ENCODE data around the gene ITSN1.
"Not testable (repeated sequence)": the region's sequence is repeated elsewhere in the genome, so short reads cannot be mapped to it uniquely, and the experiment has no call there.

ITSN1 gene

DNA sequence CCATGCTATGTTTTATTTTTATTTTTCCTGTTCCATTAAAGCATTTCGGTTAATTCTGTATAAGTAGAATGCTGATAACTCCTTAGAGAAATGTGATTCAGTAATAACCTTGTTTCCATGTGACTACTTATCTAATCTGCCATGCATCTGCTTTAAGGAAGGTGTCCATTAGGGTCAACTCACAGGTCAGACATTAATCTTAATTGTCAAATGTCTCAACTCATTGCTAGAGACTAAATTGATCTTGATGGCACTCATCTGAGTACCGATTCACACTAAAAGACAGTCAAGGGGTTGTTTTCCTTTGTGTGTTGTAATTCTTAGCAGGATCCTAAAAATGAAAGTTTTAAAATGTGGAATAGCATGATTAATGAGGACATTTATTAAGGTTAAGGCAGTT is 41.8 kb downstream of the ITSN1 start:
- DNase-seq, result no peak

DNA sequence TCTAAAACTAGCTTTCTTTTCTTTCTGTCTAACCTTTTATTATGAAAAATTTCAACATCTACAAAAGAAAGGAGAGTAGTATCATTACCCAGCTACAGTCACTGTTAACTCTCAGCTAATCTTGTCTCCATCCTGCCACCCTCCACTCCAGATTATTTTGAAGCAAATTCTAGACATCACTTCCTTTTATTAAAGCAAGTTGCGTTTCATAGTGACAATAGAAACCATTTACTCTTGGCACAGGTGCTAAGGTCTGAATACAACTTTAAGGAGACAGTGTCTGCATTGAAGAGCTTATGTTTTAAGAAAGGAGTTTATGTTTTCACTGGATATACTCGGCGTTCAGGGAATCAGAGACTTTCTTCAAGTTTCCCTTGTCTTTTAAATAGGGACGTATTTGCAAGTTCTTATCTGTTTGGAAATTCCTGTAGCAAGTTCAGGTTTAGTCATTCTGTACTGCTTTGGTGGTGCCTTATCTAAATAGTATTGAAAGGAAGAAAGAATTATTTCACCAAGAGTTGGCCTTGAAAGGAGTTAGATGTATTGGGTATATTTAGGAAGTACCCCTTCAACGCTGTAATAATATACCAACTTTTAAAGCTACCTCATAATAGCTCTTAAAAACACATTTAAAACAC is 42.7 kb downstream of the ITSN1 start:
- no peak for DNase-seq

DNA sequence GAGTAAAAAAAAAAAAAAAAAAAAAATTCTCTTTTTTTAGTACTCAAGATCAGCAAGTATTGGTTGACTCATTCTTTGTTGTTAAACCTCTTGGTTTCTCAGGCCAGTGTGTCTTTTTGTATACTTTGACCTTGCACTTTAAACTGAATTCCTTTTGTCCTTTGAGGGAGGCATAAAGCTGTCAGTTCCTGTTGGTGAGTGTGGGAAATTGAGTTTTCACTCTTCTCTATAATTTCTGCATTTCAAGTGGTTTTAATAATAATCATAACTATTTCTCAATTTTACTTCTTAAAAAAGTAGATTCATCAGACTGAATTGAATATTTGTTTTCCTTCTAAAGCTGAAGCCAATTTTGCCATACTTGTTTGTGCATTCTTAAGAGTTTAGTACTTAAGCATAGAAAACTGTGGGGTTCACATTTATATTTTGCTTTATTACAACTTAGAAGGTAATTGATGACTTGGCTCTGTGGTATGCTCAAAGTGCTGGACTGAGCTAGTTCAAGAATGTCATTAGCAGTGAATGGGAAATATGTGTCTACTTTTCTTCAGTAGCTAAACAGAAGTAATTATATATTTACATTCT is 43.4 kb downstream of the ITSN1 start:
- no peak for DNase-seq

DNA sequence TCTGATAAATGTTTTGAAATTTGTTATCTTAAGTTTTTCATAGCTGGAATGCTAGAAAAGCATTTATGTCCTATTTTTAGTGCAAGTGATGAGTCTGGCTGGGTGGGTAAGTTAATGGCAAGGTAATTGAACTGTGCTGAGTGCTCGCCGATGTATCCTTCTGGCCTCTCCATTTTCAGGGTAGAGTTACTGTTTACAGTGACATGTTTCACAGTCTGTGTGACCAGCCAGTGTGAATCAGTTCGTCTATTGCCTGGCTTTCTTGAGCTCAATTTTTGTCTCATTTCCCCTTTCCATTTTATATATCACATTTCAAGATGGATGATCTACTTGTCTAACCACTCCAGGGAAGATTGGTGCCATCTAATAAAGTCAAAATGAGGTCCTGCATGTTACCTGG is 44.1 kb downstream of the ITSN1 start:
- no peak for DNase-seq

DNA sequence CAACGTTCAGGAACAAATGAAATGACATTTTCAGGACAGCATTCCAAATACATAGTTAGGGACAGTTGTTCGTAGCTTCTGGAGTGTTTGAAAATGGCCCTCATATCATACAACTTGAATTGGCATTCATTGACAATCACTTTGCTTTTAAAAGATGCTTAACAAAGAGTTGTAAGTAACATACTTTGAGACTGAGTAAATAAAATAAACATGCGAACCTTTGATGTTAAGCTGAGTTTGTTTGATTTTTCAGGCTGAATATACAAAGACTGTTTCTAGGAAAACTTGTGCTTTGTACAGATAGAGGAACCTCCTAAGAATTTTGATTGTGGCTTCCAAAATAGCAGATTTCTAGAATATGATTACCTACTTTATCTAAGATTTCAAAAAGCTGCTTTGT is 45.3 kb downstream of the ITSN1 start:
- DNase-seq, result no peak

GRCh38 chr21:33688353-33688752 is 46.1 kb downstream of the ITSN1 start:
- no peak for DNase-seq

- DNase-seq, result no peak
These were observed 48.6 kb downstream of the ITSN1 start for GRCh38 chr21:33690874-33691273.

DNA sequence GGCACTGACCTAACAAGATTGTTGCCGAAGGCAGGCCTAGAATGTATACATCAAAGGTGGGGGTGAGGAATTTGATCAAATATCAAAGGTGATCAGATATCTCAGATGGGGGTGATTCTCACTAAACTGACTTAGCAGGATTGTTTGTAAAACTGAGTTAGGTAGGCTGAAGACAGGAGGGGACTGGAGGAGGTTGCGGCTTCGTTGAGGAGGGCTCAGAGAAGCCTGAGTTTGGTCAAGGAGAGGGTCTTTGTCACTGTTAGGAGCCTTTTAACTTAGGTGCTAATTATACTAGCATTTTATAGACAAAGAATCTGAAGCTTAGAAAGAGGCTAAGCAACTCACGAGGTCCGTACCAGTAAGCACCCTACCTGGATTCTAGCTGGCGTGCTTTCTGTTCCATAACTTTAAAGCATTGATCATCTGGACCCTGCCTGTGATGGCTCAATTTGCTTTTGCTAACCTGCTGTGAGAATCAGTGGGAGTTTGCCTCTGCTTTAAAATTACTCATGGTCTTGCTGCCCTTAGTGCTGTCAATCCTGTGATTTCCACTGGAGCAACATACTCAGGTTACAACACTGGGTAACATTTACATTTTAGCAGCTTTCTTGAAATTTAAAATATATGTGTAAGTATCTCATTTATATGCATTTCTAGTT is 49.8 kb downstream of the ITSN1 start:
- DNase-seq, result no peak

- no peak for DNase-seq
These were observed 53.5 kb downstream of the ITSN1 start for GRCh38 chr21:33695813-33696212.

- no peak for DNase-seq
These were observed 54.2 kb downstream of the ITSN1 start for GRCh38 chr21:33696465-33696864.

DNA sequence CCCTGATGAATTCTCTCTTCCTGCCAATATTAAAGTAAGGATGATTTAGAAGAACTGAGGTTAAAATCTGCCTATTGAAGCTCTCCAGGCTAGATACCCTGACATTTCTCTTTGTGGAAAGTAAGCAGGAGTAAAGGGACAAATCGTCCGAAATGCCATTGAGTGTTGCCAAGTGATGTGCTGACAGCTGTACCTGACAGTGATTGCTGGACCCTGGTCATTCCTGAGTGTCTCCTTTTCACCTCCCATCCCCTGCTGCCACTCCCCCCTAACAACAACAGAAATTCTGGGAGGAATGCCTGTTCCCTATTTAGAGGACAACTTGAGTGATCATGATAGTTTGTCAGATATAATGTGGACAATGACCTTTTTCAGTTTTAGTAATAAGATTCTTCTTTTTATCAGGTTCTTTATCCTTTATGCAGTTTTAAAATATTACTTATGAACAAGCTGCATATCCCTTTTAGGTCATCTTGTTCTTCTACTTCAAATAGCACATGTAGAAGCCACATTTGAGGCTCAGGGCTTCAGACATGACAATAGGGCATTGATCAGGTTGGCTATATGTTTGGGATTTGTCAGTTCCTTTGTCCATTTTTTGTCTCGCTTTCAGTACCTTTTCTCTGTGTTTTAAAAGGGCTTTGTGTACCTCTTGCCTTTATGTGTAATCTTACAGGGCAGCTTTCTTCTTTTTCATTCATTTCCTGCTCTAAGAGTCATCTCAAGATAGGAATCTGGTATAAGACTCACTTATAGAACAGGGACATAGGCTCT is 56.0 kb downstream of the ITSN1 start:
- DNase-seq, result no peak

- no peak for DNase-seq
These were observed 57.0 kb downstream of the ITSN1 start for GRCh38 chr21:33699277-33699676.

DNA sequence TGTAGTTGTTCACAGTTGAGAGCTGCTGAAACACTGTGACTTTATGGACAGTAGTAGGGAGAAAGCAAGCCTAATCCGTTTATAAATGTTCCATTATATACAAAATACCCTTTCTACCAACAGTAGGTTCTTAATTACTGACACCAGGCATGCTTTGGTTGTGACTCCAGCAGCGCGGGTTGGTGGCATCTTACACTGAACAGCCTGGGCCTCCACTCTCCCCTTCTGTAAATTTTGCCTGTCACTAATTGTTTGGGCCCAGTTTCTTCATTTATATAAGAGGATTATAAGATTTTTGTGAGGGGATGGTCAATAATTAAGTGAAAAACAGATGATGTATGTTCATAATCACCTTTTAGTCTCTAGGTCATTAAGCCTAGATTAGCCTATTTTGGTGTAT is 58.2 kb downstream of the ITSN1 start:
- DNase-seq, result no peak

- DNase-seq, result no peak
These were observed 61.7 kb downstream of the ITSN1 start for GRCh38 chr21:33703750-33704606.

DNA sequence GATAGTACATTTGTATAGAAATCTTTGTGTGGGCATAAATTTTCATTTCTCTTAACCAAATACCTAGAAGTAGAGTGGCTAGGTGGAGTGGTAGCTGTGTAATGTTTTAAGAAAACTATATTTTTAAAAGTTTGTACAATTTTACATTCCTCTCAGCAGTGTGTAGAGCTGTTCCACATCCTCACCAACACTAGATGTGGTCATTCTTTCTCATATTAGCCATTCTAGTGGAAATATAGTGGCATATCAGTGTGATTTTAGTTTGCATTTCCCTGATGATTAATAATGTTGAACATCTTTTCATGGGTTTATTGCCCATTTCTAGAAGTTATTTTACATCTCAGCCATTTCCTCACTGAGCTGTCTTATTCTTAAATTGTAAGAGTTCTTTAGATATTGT is 65.5 kb downstream of the ITSN1 start:
- DNase-seq, result no peak

GRCh38 chr21:33708874-33709273 is 66.6 kb downstream of the ITSN1 start:
- DNase-seq, result no peak

DNA sequence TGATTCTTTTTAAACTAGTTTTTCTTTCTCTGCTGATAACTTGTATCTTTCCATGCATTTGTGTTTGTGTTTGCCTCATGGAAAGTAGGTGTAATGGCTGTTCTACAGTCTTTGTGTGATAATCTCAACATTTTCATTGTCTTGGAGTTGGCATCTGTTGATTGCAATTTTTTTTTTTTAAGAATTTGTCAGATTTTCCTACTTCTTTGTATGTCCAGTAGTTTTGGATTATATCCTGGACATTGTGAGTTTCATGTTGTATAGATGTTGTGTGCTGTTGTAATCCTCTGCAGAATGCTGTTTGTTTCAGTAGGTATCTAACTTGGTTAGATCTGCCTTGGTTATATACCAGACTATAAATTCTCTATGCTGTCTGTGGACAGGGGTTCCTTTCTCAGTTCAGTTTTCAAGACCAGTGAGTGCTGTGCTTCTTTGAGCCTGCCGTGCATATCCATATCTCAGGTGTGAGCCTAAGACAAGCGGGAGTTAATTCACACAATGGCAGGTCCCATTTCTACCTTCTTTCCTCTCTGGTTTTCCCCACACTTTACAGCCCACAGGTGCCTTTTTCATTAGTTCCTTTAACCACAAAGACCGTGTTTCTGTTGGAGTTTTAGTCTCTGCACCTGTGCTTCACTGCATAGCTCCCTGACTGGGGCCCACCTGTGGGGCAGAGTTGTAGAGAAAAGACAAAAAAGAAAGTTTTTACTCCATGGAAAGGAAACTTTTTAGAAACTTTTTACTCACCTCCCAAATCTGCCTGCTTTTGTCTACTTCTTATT is 69.9 kb downstream of the ITSN1 start:
- DNase-seq, result no peak

- no peak for DNase-seq
These were observed 78.8 kb downstream of the ITSN1 start for GRCh38 chr21:33721081-33721480.

DNA sequence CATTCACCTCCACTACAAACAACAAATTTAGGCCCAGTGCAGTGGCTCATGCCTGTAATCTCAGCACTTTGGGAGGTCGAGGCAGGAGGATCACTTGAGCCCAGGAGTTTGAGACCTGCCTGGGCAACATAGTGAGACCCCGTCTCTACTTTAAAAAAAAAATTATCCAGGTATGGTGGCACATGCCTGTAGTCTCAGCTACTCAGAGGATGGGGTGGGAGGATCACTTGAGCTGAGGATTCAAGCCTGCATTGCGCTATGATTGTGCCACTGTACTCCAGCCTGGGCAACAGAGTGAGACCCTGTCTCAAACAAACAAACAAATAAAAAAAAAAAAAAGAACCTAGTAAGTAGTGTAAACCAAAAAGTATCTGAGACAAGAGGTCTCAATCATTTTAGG is 86.8 kb downstream of the ITSN1 start:
- DNase-seq, result not testable (repeated sequence)

GRCh38 chr21:33729641-33730040 is 87.3 kb downstream of the ITSN1 start:
- DNase-seq, result no peak

GRCh38 chr21:33731447-33731846 is 89.1 kb downstream of the ITSN1 start:
- no peak for DNase-seq

DNA sequence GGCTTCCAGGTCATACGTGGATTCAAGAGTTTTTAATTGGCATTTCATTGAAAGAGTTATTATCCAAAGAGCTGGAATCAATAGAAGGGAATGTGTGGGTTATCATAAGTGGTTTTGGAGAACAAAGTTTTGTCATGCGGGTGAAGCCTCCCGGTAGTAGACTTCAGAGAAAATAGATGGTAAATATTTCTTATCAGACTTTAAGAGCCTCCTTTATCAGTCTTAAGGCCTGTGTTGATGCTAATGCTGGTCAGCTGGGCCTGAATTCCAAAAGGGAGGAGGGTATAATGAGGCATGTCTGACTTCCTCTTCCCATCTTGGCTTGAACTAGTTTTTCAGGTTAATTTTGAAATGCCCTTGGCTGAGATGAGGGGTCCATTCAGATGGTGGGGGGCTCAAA is 89.7 kb downstream of the ITSN1 start:
- no peak for DNase-seq
